GM19324 (cell line): ENCODE data around the gene ARL2.

ENCODE experiments used
- ATAC-seq: cut with Tn5 transposase; IDR thresholded peaks from one replicate; pipeline ENCODE4 v1.9.1; 2021; ENCODE audit warnings: mild to moderate bottlenecking, moderate library complexity; ENCODE audit not compliant: unreplicated experiment, low FRiP score

ARL2 gene

GRCh38 chr11:65067446-65067845 lies 53.5 kb downstream of the ARL2 start:
- no peak for ATAC-seq

- ATAC-seq: no peak
Observed at GRCh38 chr11:65069217-65069616, 55.3 kb downstream of the ARL2 start.
